Measurements from ENCODE around the gene GPR107.

DNA sequence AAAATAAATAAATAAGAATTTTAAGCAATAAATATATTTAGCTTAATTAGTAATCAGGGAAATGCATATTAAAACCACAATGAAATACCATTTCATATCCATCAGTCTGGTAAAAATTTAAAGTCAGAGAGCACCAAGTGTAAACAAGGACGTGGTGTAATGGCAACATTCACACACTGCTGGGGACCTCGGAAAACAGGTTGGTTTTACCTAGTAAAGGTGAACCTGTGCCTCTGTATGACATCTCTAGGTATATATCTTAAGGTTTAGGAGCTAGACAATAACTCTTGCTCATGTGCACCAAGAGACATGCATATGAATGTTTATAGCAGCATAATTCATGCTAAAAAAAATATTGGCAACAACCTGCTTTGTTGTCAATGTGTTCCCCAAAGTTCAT is 40.4 kb upstream of the GPR107 start:
- TF ChIP-seq BACH2 (CRISPR knock-in tag; IDR thresholded peaks at IDR 0.05; ENCODE audit: borderline replicate concordance) (no peak), TCF4 (CRISPR knock-in tag; IDR thresholded peaks at IDR 0.05; ENCODE audit: borderline replicate concordance) (no peak), GLIS3 (CRISPR knock-in tag; IDR thresholded peaks at IDR 0.05) (no peak), PATZ1 (CRISPR knock-in tag; IDR thresholded peaks at IDR 0.05; ENCODE audit: borderline replicate concordance) (no peak), ESRRG (CRISPR knock-in tag; IDR thresholded peaks at IDR 0.05) (no peak)
